Adrenal gland (tissue), 5 donors: ENCODE results near the gene GPR161.

Experiments used
- POLR2A ChIP-seq, 2 donors: fragments of 450-650 bp; IDR thresholded peaks; one replicate each; pipeline ENCODE4 v1.6.1; 2017; ENCODE audit warnings: antibody characterized with exemption in 2 of 2, mild to moderate bottlenecking in 2 of 2, moderate library complexity in 1 of 2
- TF ChIP-seq, protein P1 (sequence below), 6 experiments: fragments of 450-650 bp in 4 of 6; fragments of 200-600 bp in 2 of 6; sonication (generic) in 1 of 6; IDR thresholded peaks; 1 replicate in 5 of 6; 2 replicates in 1 of 6; pipeline versions ENCODE4 v1.5.1 to v1.8.0; 2016 to 2021; ENCODE audit warnings: antibody characterized with exemption in 6 of 6, mild to moderate bottlenecking in 2 of 6, moderate library complexity in 1 of 6
- donor health status: DM: no; HTN: no; CAD: no.

DNA sequence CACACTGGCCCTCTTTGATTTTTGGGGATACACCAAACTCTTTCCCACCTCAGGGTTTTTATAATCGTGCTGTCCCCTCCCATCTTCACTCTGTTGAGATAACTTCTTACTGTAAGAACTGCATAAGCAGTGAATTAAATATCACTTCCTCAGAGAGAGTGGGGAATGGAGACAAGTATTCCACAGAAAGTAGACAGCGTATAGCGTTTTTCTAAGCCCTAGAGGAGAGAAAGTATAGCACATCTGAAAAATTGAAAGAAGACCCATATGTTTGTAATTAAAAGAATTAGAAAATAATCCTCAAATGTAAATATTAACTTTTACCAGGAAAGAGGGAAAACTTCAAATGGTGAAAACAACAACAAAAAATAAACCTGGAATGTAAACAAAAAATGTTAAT lies 67.3 kb downstream of the GPR161 start:
- TF ChIP-seq, protein P1, sequence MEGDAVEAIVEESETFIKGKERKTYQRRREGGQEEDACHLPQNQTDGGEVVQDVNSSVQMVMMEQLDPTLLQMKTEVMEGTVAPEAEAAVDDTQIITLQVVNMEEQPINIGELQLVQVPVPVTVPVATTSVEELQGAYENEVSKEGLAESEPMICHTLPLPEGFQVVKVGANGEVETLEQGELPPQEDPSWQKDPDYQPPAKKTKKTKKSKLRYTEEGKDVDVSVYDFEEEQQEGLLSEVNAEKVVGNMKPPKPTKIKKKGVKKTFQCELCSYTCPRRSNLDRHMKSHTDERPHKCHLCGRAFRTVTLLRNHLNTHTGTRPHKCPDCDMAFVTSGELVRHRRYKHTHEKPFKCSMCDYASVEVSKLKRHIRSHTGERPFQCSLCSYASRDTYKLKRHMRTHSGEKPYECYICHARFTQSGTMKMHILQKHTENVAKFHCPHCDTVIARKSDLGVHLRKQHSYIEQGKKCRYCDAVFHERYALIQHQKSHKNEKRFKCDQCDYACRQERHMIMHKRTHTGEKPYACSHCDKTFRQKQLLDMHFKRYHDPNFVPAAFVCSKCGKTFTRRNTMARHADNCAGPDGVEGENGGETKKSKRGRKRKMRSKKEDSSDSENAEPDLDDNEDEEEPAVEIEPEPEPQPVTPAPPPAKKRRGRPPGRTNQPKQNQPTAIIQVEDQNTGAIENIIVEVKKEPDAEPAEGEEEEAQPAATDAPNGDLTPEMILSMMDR (IDR thresholded peaks at IDR 0.05): no peak
- TF ChIP-seq POLR2A (IDR thresholded peaks at IDR 0.05): no peak
